KMS-11 (cell line): ENCODE results near the gene BCL2L11.

ENCODE experiments used
- H2AFZ ChIP-seq: fragments of 200-600 bp; sonication (generic); 2 replicates; pipeline ENCODE4 v1.6.1; 2016; ENCODE audit warnings: antibody characterized with exemption, mixed run types, low read depth
- H3K27ac ChIP-seq: fragments of 200-600 bp; sonication (generic); 2 replicates; pipeline ENCODE4 v1.6.1; 2016; ENCODE audit warnings: mild to moderate bottlenecking, mixed run types
- H3K27me3 ChIP-seq: fragments of 200-600 bp; sonication (generic); 2 replicates; pipeline ENCODE4 v1.6.1; 2017; ENCODE audit warnings: mild to moderate bottlenecking, low read depth, mixed run types, moderate library complexity; ENCODE audit not compliant: insufficient read depth
- H3K36me3 ChIP-seq: fragments of 200-600 bp; sonication (generic); 2 replicates; pipeline ENCODE4 v1.6.1; 2017; ENCODE audit warnings: mild to moderate bottlenecking, mixed run types; ENCODE audit not compliant: insufficient read depth
- H3K4me1 ChIP-seq: fragments of 200-600 bp; sonication (generic); 2 replicates; pipeline ENCODE4 v1.6.1; 2016; ENCODE audit warnings: mild to moderate bottlenecking, low read depth, mixed run types; ENCODE audit not compliant: poor library complexity, severe bottlenecking
- H3K4me2 ChIP-seq: fragments of 200-600 bp; sonication (generic); 2 replicates; pipeline ENCODE4 v1.7.0; 2016; ENCODE audit warnings: mild to moderate bottlenecking, mixed run types
- H3K4me3 ChIP-seq: fragments of 200-600 bp; sonication (generic); IDR thresholded peaks from 2 replicates; pipeline ENCODE4 v1.6.1; 2017; ENCODE audit warnings: low read depth, low read length, mixed read lengths; ENCODE audit not compliant: insufficient read depth
- H3K79me2 ChIP-seq: fragments of 200-600 bp; sonication (generic); 2 replicates; pipeline ENCODE4 v1.6.1; 2016; ENCODE audit warnings: low read depth, mixed run types; ENCODE audit not compliant: insufficient read depth
- H3K9ac ChIP-seq: fragments of 200-600 bp; sonication (generic); 2 replicates; pipeline ENCODE4 v1.6.1; 2016; ENCODE audit warnings: mild to moderate bottlenecking, mixed run types
- H4K20me1 ChIP-seq: fragments of 200-600 bp; sonication (generic); 2 replicates; pipeline ENCODE4 v1.6.1; 2016; ENCODE audit warnings: mild to moderate bottlenecking, mixed run types; ENCODE audit not compliant: insufficient read depth
- CTCF ChIP-seq: fragments of 200-600 bp; sonication (generic); conservative IDR thresholded peaks from 2 replicates; pipeline ENCODE4 v1.6.1; 2017; ENCODE audit warnings: low read depth, mild to moderate bottlenecking, antibody characterized with exemption, low read length, moderate library complexity, mixed read lengths

Gene BCL2L11

DNA sequence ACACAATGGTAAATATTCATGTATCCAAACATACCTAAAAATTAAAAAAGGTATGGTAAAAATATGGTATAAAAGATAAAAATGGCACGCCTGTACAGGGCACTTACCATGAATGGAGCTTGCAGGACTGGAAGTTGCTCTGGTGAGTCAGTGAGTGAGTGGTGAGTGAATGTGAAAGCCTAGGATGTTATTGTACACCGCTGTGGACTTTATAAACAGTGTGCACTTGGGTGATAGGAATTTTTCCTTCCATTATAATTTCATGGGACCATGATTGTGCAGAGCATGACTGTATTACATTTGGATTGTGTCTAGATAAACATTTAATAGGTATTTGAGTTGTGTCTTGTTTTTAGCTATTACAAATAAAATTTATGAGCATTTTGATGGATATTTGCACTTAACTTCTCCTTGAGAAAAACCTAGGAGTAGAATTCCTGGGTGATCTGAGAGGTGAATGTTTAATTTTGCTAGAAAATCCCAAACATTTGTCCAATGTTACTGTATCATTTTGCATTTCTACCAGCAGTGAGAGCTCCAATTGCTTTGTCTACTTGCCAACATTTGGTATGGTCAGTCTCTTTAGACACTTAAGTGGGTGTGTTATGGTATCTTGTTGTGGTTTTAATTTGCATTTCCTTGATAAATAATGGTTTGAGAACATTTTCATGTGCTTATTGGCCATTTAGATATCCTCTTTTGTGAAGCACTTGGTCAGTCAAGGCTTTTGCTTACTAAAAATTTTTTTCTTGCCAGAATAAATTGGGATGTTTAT is 81.7 kb downstream of the BCL2L11 start:
- no peaks in the 10 kb centered on the region for H4K20me1 ChIP-seq
- no peak overlapping the region for H2AFZ ChIP-seq
- H3K9ac ChIP-seq: no peak overlapping the region
- no peak for TF ChIP-seq CTCF
- no peaks in the 10 kb centered on the region for H3K36me3 ChIP-seq
- H3K4me3 ChIP-seq: no peak overlapping the region
- H3K4me2 ChIP-seq: no peak overlapping the region
- H3K27ac ChIP-seq: no peak overlapping the region
- peaks cover 23% of the 10 kb centered on the region for H3K4me1 ChIP-seq
- no peaks in the 10 kb centered on the region for H3K27me3 ChIP-seq
- H3K79me2 ChIP-seq: no peaks in the 10 kb centered on the region

DNA sequence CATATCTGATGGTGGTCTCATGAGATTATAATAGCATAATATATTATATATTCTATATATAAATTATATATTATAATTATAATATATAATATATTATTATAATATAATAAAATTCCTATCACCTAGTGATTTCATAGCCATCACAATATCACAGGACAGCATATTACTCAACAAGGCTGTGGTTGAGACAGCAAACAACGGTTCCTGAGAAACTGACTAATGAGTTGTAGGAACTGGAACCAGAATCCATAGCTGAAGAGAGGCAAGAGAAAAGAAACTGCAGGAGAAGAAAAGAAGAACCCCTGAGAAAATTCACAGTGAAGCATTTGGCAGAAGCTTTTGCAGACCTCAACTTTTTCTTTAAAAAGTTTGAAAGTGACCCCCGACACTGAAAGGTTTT is 84.0 kb downstream of the BCL2L11 start:
- Histone ChIP-seq H3K4me3 (no peak overlapping the region), H3K4me1 (peaks cover 43% of the 10 kb centered on the region), H3K36me3 (no peaks in the 10 kb centered on the region)

GRCh38 chr2:111205774-111206173 is 85.1 kb downstream of the BCL2L11 start:
- Histone ChIP-seq H3K4me3 (no peak overlapping the region), H2AFZ (no peak overlapping the region), H3K79me2 (no peaks in the 10 kb centered on the region), H3K27me3 (no peaks in the 10 kb centered on the region), H3K36me3 (no peaks in the 10 kb centered on the region), H3K9ac (no peak overlapping the region), H3K27ac (no peak overlapping the region), H3K4me1 (peaks cover 54% of the 10 kb centered on the region), H3K4me2 (no peak overlapping the region), H4K20me1 (no peaks in the 10 kb centered on the region)
- no peak for TF ChIP-seq CTCF

More for the DNA sequence above, 84.0 kb downstream of the BCL2L11 start:
- Histone ChIP-seq H3K79me2 (no peaks in the 10 kb centered on the region), H4K20me1 (no peaks in the 10 kb centered on the region), H3K4me2 (no peak overlapping the region), H3K9ac (no peak overlapping the region), H2AFZ (no peak overlapping the region), H3K27ac (no peak overlapping the region), H3K27me3 (no peaks in the 10 kb centered on the region)
- TF ChIP-seq CTCF: no peak

GRCh38 chr2:111207851-111208250 is 87.1 kb downstream of the BCL2L11 start:
- Histone ChIP-seq H3K4me2 (peak overlapping the region; percentile 77), H3K4me1 (peaks cover 46% of the 10 kb centered on the region), H3K36me3 (no peaks in the 10 kb centered on the region), H3K27ac (peak overlapping the region; percentile 89), H2AFZ (no peak overlapping the region), H3K27me3 (no peaks in the 10 kb centered on the region), H3K9ac (no peak overlapping the region), H3K4me3 (no peak overlapping the region), H4K20me1 (no peaks in the 10 kb centered on the region), H3K79me2 (no peaks in the 10 kb centered on the region)
- TF ChIP-seq CTCF: no peak
